CD4-positive, alpha-beta T cell treated with Interleukin-4 for 4 hours (primary cell): ENCODE measurements around the gene NFE2.
"Not testable (repeated sequence)": the region's sequence is repeated elsewhere in the genome, so short reads cannot be mapped to it uniquely, and the experiment has no call there.

Experiments used
- DNase-seq: peaks from one replicate; pipeline ENCODE4 v3.0.0-alpha.2; 2020

NFE2 gene

GRCh38 chr12:54304187-54304810, 3.5 kb upstream of the NFE2 start:
- DNase-seq = peak; percentile 48

- no peak for DNase-seq
These were observed 2.8 kb upstream of the NFE2 start for GRCh38 chr12:54303640-54304039.

- DNase-seq = no peak
These were observed 723 bp upstream of the NFE2 start for GRCh38 chr12:54301428-54302048.

DNA sequence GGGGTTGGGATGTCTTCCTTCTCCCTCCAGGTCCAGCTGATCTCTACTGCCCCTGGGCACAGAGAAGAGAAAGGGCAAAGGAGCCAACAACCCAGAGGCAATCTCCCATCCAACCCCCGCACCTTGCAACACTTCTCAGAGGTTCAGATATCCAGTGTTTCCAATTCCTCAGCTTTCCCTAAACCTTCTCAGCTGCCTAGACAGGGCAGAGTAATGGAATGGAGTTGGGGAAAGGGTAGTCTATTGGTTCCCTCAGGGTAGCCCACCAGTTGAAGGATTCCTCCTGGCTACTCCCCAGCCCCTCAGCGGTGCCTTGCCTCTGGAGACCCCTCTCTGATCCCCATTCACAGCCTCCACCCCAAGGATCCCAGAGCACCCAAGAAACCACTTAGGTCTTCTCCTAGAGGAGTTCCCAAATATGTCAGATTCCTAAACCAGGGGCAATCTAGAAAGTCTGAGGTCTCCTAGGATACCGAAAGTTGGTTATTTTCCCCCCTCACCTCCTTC, 537 bp downstream of the NFE2 start:
- no peak for DNase-seq

DNA sequence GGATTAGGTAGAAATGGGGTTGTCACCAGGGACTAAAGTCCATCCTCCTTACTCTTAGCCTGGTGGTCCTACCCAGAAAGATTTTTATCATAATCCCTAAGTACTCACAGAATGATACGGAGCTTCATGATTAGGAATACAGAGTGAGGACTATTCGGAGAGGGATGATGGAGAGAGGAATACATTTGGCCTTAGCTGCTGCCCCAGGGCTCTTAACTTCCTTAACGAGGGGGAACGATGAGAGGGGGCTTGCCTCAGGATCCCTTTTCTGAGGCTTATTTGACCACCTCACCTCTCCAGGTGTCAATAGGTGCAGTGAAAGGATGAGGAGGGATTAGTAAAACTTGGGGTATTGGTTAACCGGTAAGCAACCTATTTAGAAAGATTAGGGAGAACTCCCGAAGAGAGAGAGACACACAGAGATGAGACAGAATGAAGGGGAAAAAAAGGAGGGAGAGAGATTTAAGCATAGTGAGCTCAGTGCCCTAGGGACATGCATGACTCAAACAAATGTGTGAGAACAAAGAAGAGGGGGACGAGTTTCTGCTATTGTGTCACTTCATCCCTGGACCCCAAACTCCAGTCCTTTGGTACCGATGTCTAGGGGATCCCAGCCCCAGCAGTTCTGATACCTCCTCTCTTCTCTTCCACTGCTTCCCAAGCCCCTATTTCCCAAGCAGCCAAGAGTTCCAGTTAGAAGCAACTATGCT, 1.1 kb downstream of the NFE2 start:
- no peak for DNase-seq

- DNase-seq = no peak
These were observed 1.9 kb downstream of the NFE2 start for GRCh38 chr12:54298904-54299303.

- no peak for DNase-seq
These were observed 4.3 kb downstream of the NFE2 start for GRCh38 chr12:54296393-54297099.

DNA sequence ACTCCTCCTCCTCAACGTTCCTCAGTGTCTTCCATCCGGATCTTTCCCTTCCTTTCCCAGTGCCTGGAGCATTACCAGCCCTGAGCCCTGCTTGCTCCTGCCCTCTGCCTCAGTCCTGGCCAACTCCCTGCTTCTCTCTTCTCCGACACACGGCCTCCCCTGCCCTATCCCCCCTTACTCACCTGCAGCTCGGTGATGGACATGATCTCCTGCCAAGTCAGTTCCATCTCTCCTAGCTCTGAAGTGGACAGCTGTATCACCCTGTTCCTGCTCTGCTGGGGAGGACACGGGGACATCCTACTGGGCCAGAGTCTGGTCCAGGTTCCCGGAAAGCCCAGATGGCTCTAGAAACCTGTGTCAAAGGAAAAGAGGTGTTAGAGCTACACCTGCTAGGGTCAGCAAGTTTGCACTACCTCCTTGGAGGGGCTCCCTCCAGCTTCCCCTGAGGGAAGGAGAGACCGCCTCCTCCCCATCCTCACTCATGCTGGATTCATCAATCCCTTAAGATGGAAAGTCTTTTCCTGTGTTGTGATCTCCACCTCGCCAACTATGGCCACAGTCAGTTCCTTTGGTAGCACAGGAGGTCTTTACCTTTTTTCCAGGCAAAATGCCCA, 5.8 kb downstream of the NFE2 start:
- no peak for DNase-seq

GRCh38 chr12:54294152-54294952, 6.5 kb downstream of the NFE2 start:
- DNase-seq = peak; percentile 56

DNA sequence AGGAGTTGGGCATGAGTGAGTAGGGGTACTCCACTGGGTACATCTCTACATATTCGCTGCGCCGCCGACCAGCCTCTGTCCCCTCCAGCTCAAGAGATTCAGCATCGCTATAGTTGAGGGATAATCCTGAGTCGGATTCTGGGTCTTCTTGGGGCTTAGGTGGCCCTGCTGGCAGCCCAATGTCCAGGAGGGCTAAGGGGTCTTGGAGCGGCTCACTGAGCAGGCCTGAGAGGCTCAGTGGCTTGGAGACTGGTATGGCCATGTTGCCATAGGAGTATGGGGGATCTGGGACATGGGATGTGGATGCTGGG, 7.9 kb downstream of the NFE2 start:
- DNase-seq = no peak

DNA sequence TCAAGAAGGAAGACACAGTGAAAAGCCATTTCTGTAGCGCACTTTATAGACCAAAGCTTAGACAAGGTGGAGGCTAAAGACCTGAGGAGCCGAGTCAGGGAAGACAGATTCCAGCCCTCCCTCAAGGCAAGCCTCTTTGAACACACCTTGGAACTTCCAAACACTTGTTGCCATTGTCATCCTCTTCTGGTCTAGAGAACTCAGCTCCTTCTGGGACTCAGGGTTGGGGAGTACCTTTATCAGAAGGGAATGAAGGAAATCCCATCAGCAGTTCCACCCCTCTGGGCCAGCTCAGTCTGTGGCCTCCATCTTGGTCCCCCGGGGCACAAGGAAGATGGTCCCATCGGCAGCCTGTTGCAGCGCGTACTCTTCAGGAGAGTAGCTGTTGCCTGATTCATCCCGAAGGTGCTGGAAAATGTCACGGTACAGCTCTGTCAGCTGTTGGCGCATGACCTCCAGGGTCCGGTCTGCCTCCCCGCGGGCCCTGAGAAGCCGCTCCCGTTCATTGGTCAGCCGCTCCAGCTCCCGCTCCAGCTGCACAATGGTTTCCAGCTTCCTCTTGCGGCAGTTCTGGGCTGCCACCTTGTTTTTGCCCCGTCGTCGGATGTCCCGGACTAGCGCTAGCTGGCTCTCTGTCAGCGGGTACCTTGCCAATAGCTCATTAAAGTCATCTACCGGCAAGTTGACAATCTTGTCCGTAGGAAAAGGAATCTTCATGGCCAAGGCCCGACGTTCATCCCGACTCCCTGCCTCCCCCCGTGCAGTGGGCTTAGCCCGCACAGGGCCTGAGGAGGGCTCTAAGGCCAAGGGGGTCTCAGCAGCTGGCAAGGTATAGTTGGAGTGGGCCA, 8.5 kb downstream of the NFE2 start:
- DNase-seq = no peak

- no peak for DNase-seq
These were observed 13.3 kb downstream of the NFE2 start for GRCh38 chr12:54287261-54288157.

- no peak for DNase-seq
These were observed 14.5 kb downstream of the NFE2 start for GRCh38 chr12:54286042-54287030.

DNA sequence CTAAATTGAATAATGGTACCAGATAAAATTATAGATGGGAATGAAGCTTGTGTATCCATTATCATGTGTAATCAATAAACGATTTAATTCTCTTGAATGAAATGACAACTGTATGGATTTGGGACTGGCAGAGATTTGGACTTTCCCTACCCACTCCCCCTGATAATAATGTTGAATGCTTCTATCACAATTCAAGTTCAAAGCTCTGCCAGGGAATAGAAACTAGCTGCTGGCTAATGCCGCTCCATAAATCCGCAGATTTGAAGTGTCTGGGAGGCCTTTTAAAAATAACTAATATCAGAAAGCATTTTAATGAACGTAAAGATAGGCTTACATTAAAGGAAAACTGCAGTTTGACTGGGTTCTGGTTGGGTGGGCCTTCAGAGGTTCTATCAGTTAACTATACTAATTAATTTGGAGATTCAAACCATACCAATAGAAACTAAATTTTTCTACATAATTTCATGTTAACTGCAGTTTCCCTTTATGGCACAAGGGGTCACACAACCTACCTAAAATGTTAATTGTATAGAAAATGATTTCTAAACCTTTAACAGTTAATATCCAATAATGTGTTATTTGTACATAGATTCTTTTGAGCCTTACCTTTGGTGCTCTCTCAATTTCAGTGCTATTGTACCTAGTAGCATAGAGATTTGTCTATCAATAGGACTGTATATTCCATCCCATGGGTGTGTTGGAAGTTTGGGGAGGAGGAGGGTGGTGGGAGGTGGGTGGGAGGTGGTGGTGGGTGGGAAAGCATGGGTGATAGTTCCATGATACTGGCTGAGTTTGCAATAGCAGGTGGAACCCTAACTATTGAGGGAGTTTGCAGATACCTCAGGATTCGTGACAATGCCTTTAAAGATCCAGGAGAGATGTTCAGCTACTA, 15.4 kb downstream of the NFE2 start:
- DNase-seq = no peak

GRCh38 chr12:54284070-54284780, 16.6 kb downstream of the NFE2 start:
- not testable (repeated sequence) for DNase-seq

DNA sequence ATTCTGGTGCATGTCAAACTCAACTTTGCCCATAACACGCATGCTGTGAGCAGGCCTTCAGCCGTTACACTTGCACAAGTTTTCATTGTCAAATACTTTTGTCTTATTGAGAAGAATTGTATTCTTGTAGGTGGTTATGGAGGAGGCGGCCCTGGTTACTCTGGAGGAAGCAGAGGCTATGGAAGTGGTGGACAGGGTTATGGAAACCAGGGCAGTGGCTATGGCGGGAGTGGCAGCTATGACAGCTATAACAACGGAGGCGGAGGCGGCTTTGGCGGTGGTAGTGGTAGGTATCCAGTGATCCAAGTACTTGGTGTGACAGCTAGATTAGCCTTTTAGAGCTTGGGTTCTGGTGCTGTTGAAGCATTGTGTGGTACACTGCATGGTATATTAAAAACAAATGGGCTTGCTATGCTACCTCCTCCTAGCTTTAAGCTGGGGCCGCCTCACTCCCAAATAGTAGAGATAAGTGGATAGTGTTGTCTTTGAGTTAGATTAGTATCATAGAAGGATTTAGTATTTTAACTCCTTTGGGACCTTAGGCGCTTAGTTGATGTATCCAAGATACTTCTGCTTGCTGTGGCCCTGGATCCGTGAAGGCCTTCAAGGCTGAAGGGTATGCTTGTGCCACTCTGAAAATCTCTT, 17.7 kb downstream of the NFE2 start:
- DNase-seq = no peak

DNA sequence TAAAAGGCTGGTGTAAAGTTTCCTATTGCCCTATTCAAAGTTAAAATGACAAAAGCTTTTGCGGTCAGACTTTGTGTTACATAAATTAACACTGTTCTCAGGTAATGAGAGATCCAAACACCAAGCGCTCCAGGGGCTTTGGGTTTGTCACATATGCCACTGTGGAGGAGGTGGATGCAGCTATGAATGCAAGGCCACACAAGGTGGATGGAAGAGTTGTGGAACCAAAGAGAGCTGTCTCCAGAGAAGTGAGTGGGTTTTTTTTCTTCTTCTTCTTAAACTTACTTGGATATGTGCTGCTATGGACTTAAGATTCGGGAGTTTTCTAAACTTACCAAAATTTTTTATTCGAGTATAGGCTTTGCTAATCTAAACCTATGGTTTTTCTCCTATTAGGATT, 19.1 kb downstream of the NFE2 start:
- DNase-seq = not testable (repeated sequence)
